ENCODE measurements around the gene LRRC56. TPM values are rescaled to one million over a fixed set of nuclear protein-coding genes. Genes with fewer than 3 reads are reported as not detected.
A peak's percentile ranks its signal among the peaks of the same experiment; 100 is the strongest.

Gene LRRC56
- total and polyA plus RNA-seq, 9 of the 15 experiments (the other 6 are each of a cell fraction or from before 2014, with no cell fraction given): 0.03 to 4.5 (median 1.0) TPM; not detected in 1

DNA sequence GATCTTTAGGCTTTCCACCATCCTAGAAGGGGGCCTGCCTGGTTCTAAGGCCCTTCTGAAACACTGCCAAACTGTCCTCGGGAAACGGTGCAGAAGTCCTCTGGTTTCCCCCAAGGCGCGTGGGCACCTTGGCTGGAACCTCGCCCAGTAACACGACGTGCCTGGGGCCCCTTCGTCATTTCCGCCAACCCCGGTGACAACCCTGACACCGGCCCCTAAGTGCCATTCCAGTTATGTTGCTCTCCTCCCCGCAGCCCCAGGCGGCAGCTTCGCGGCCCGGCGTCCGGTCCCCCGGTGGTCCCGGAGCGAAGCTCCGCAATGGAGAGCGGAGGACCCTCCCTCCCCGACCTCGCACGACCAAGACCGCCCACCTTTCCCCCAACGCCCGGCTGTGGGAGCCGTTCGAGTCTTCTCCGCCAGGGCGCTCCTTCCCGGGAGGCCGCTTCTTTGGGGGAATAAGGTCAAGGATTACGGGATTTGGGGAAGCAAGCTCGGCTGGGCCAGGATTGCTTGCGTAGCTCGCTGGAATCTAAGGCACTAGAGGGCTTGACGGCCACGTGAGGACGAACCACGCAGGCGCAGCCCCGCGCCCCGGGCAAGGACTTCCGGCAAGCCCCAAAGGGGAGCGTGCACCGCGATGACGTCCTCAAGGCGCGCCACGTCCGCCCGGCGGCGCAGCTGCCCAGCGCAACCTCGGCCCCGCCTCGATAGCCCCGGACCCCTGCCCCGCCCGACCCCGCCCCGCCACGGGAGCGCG, 30.9 kb upstream of the LRRC56 start (continued):
- TF ChIP-seq REST (IDR thresholded peaks at IDR 0.05; ENCODE audit: borderline replicate concordance): peak; percentile 3; the same call in 1 of the 2 replicates
- TF ChIP-seq REST (CRISPR knock-in tag; IDR thresholded peaks at IDR 0.05; ENCODE audit: low read depth): 0 out of 2 replicates have a peak, but pooled peaks have one; percentile 17
- no peak for TF ChIP-seq LARP7 (IDR thresholded peaks at IDR 0.05)
- peak; percentile 61 for TF ChIP-seq ZNF324 (CRISPR knock-in tag; IDR thresholded peaks at IDR 0.05)
- no peak for TF ChIP-seq STAG1 (CRISPR knock-in tag; IDR thresholded peaks at IDR 0.05; ENCODE audit: borderline replicate concordance)
- TF ChIP-seq MIER1 (IDR thresholded peaks at IDR 0.05; ENCODE audit: low read depth): no peak
- TF ChIP-seq CBX2 (IDR thresholded peaks at IDR 0.05; ENCODE audit: insufficient read depth, low read length, poor library complexity, severe bottlenecking): no peak
- TF ChIP-seq ZNF174 (CRISPR knock-in tag; IDR thresholded peaks at IDR 0.05): 0 out of 2 replicates have a peak, but pooled peaks have one; percentile 11
- TF ChIP-seq ARHGAP35 (IDR thresholded peaks at IDR 0.05; ENCODE audit: partially characterized antibody): no peak
- peak; percentile 33; the same call in 1 of the 2 replicates for TF ChIP-seq CTBP1 (IDR thresholded peaks at IDR 0.05; ENCODE audit: borderline replicate concordance)
- no peak for TF ChIP-seq CBX5 (IDR thresholded peaks at IDR 0.05; ENCODE audit: borderline replicate concordance, low read depth)
- 0 out of 2 replicates have a peak, but pooled peaks have one; percentile 4 for TF ChIP-seq TEAD4 (IDR thresholded peaks at IDR 0.05; ENCODE audit: low read length)
- no peak for TF ChIP-seq TEAD4 (CRISPR knock-in tag; IDR thresholded peaks at IDR 0.05; ENCODE audit: borderline replicate concordance)
- no peak for TF ChIP-seq U2AF2 (optimal IDR thresholded peaks at IDR 0.05; ENCODE audit: low read depth, low read length)
- no peak for TF ChIP-seq TRIM28 (IDR thresholded peaks at IDR 0.05)
- TF ChIP-seq ELF2 (CRISPR knock-in tag; IDR thresholded peaks at IDR 0.05): peak; percentile 92
- TF ChIP-seq CHD1 (IDR thresholded peaks at IDR 0.05; ENCODE audit: low read length): no peak
- TF ChIP-seq, protein P1, sequence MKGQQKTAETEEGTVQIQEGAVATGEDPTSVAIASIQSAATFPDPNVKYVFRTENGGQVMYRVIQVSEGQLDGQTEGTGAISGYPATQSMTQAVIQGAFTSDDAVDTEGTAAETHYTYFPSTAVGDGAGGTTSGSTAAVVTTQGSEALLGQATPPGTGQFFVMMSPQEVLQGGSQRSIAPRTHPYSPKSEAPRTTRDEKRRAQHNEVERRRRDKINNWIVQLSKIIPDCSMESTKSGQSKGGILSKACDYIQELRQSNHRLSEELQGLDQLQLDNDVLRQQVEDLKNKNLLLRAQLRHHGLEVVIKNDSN (CRISPR knock-in tag; IDR thresholded peaks at IDR 0.05): peak; percentile 89
- peak; percentile 90 for TF ChIP-seq GABPB1 (CRISPR knock-in tag; IDR thresholded peaks at IDR 0.05)
- TF ChIP-seq RBM22 (IDR thresholded peaks at IDR 0.05; ENCODE audit: low read depth, low read length, poor library complexity, severe bottlenecking): peak; percentile 51
- TF ChIP-seq ZFPM2 (CRISPR knock-in tag; IDR thresholded peaks at IDR 0.05): no peak
- no peak for TF ChIP-seq PRMT5 (CRISPR knock-in tag; IDR thresholded peaks at IDR 0.05)
- TF ChIP-seq CCAR2 (IDR thresholded peaks at IDR 0.05; ENCODE audit: low read depth, low read length): no peak
